Smooth muscle cell (in vitro differentiated cells): ENCODE results near the gene PPM1H. TPM values are rescaled to one million over a fixed set of nuclear protein-coding genes. Genes with fewer than 3 reads are reported as not detected.
A peak's percentile ranks its signal among the peaks of the same experiment; 100 is the strongest.

Experiments
- DNase-seq: peaks from one replicate; lab custom pipeline; 2025; ENCODE audit not compliant: unreplicated experiment; lab: John Stamatoyannopoulos, UW
- H2AFZ ChIP-seq: fragments of 200-600 bp; sonication (generic); 2 replicates; pipeline ENCODE4 v1.6.0; 2016; ENCODE audit warnings: antibody characterized with exemption, low read depth, mild to moderate bottlenecking
- H3F3A ChIP-seq: fragments of 200-600 bp; sonication (generic); 2 replicates; pipeline ENCODE4 v1.6.0; 2017; ENCODE audit warnings: antibody characterized with exemption, low read depth
- H3K27ac ChIP-seq: fragments of 200-600 bp; sonication (generic); 2 replicates; pipeline ENCODE4 v1.5.1; 2016; ENCODE audit warnings: low read depth, mild to moderate bottlenecking
- H3K27me3 ChIP-seq: fragments of 200-600 bp; sonication (generic); 2 replicates; pipeline ENCODE4 v1.6.1; 2016; ENCODE audit warnings: low read depth, mild to moderate bottlenecking
- H3K36me3 ChIP-seq: fragments of 200-600 bp; sonication (generic); 2 replicates; pipeline ENCODE4 v1.5.1; 2016; ENCODE audit warnings: low read depth
- H3K4me1 ChIP-seq: fragments of 200-600 bp; sonication (generic); 2 replicates; pipeline ENCODE4 v1.5.1; 2016; ENCODE audit warnings: low read depth
- H3K4me2 ChIP-seq: fragments of 200-600 bp; sonication (generic); 2 replicates; pipeline ENCODE4 v1.6.0; 2016; ENCODE audit warnings: mild to moderate bottlenecking
- H3K4me3 ChIP-seq: fragments of 200-600 bp; sonication (generic); 2 replicates; pipeline ENCODE4 v1.5.1; 2016; ENCODE audit warnings: mild to moderate bottlenecking
- H3K79me2 ChIP-seq: fragments of 200-600 bp; sonication (generic); 2 replicates; pipeline ENCODE4 v1.6.0; 2016; ENCODE audit warnings: low read depth, mild to moderate bottlenecking
- H3K9ac ChIP-seq: fragments of 200-600 bp; sonication (generic); 2 replicates; pipeline ENCODE4 v1.6.0; 2016; ENCODE audit warnings: low read depth
- H3K9me3 ChIP-seq: fragments of 200-600 bp; sonication (generic); replicated peaks from 2 replicates; pipeline ENCODE4 v1.5.1; 2016; ENCODE audit warnings: low read depth
- H4K20me1 ChIP-seq: fragments of 200-600 bp; sonication (generic); 2 replicates; pipeline ENCODE4 v1.6.0; 2016; ENCODE audit warnings: low read depth
- WGBS: methylation state at CpG from one replicate; pipeline ENCODE4 v1.1.7; 2016; ENCODE audit warnings: low lambda C conversion rate; 5-methylcytosine and 5-hydroxymethylcytosine counted together
- polyA plus RNA-seq: library from polyadenylated mRNA; unstranded; fragments of >200 nt; fragmentation: Nextera tagmentation; extraction: Ambion mirVana; gene quantifications from 2 replicates; pipeline ENCODE4 v1.2.1, GENCODE V29; 2016
- total RNA-seq: library from RNA; depleted of rRNA; stranded (reverse); fragments of >200 nt; gene quantifications from 2 replicates; pipeline ENCODE4 v1.2.3, GENCODE V29; 2014
- TF ChIP-seq, protein P1 (sequence below): fragments of 200-600 bp; sonication (generic); IDR thresholded peaks from 2 replicates; pipeline ENCODE4 v1.5.1; 2017; ENCODE audit warnings: borderline replicate concordance, mild to moderate bottlenecking, antibody characterized with exemption; ENCODE audit not compliant: insufficient read depth, poor library complexity, severe bottlenecking

Gene PPM1H
- total and polyA plus RNA-seq, 2 experiments from 2014 or later, result 0.56 to 3.6 TPM

DNA sequence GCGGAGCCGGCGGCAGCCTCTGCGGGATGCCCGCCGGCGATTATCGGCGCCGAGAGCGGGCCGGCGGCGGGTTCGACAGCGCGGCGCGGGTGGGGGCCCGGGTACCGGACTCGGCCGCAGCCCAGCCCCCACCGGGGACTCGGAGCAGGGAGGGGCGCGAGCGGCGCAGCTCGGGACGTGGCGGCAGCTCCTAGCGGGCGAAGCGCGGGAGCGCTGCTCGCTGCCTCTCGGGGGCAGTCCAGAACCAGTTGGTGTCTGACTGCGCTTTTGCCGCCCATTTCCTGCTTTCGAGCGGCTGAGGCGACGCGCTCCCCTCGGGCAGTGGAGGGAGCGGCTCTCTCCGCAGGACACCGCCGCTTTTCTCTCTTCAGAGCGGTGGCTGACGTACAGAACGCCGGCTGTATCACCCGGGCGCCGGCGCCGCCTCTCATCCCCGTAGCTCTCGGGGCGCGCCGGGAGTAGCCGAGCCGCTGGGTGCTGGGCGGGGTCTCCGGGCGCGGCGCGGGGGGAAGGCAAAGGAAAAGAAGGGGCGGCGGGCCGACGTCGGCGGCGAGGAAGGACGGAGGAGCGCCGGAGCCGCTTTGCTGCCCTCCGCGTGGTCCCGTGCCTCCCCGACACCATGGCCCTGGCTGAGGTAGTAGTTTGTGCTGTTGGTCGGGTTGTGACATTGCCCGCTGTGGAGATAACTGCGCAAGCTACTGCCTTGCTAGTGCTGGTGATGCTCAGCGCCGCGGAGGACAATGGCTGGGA is 331.7 kb downstream of the PPM1H start:
- Histone ChIP-seq H3F3A (peaks cover 7% of the 10 kb centered on the region), H4K20me1 (peaks cover 43% of the 10 kb centered on the region), H3K9me3 (no peaks in the 10 kb centered on the region), H3K79me2 (peaks cover 48% of the 10 kb centered on the region), H3K4me1 (peaks cover 28% of the 10 kb centered on the region), H3K4me2 (peak overlapping the region; percentile 98), H3K27ac (peak overlapping the region; percentile 100), H3K36me3 (no peaks in the 10 kb centered on the region), H3K27me3 (no peaks in the 10 kb centered on the region), H3K9ac (peak overlapping the region; percentile 99), H2AFZ (peak overlapping the region; percentile 96), H3K4me3 (peak overlapping the region; percentile 90)
- WGBS, result under 1% methylated on average over 79 of the region's 94 CpGs
- DNase-seq, result peak; percentile 88
- TF ChIP-seq, protein P1, sequence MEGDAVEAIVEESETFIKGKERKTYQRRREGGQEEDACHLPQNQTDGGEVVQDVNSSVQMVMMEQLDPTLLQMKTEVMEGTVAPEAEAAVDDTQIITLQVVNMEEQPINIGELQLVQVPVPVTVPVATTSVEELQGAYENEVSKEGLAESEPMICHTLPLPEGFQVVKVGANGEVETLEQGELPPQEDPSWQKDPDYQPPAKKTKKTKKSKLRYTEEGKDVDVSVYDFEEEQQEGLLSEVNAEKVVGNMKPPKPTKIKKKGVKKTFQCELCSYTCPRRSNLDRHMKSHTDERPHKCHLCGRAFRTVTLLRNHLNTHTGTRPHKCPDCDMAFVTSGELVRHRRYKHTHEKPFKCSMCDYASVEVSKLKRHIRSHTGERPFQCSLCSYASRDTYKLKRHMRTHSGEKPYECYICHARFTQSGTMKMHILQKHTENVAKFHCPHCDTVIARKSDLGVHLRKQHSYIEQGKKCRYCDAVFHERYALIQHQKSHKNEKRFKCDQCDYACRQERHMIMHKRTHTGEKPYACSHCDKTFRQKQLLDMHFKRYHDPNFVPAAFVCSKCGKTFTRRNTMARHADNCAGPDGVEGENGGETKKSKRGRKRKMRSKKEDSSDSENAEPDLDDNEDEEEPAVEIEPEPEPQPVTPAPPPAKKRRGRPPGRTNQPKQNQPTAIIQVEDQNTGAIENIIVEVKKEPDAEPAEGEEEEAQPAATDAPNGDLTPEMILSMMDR, result peak; percentile 27

DNA sequence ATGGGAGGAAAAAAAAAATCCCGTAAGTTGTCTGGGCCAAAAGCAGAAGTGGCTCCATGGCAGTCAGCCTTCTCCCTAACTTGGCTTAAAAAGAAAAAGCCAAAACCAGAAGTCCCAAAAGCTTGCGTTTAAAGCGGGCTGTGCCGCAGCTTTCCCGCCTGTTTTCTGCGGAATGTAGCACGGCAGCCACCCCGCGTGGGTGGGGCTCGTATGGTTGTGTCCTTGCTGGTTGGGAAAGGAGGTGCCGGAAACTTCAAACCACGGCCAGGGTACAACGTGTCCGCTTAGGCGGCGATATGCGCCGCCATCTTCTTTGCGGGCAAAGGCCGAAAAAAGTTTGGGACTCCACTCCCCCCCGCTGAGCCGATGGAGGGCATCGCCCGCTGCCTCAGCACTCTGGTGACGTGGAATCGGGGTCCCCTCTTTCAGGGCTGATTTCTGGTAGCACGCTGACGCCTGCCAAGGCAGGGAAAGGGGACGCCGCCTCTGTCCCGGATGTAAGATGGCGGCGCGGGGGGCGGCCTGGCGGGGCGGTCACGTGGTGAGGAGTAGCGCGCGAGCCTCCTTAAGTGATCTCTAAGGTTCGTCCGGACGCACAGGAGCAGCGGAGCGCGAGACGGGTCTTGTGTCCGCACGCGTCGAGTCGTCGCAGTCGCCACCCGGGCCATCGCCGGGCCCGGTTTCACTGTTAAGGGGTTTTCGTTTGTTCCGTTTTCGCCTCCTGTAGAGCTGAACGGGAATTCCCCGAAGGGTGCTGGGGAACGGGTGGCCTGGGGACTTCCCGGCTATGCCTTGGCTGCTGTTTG is 332.5 kb downstream of the PPM1H start:
- H3K9ac ChIP-seq, result peak overlapping the region; percentile 99
- H3K27me3 ChIP-seq, result no peaks in the 10 kb centered on the region
- H4K20me1 ChIP-seq, result peaks cover 36% of the 10 kb centered on the region
- WGBS, result 1% methylated on average over 66 of the region's 66 CpGs
- peak overlapping the region; percentile 90 for H3K4me3 ChIP-seq
- TF ChIP-seq, protein P1, result no peak
- no peaks in the 10 kb centered on the region for H3K9me3 ChIP-seq
- H2AFZ ChIP-seq, result peak overlapping the region; percentile 96
- peak; percentile 90 for DNase-seq
- H3K36me3 ChIP-seq, result no peaks in the 10 kb centered on the region
- H3F3A ChIP-seq, result peaks cover 7% of the 10 kb centered on the region
- peak overlapping the region; percentile 100 for H3K27ac ChIP-seq
- peak overlapping the region; percentile 98 for H3K4me2 ChIP-seq
- peaks cover 41% of the 10 kb centered on the region for H3K79me2 ChIP-seq
- peaks cover 28% of the 10 kb centered on the region for H3K4me1 ChIP-seq

DNA sequence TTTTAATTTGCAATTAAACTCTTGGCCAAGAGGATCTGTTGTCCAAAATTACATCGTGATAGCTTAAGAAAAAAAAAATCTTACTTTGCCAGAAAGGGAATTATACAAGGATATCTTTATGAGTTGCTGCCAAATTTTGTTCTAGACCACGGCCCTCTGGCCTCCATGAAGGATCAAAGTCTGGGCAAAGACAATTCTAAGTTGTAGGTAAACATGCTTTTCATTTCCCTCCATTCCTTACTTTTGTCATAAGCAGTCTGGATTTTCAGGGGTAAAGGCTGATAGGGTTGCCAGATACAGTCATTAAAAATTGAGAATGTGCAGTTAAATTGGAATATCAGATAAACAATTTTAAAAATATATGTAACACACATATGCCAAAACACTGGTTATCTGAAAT is 333.2 kb downstream of the PPM1H start:
- Histone ChIP-seq H3K4me3 (peak overlapping the region; percentile 90), H3K27me3 (no peaks in the 10 kb centered on the region), H3K9ac (peak overlapping the region; percentile 99), H3F3A (peaks cover 7% of the 10 kb centered on the region), H2AFZ (no peak overlapping the region), H3K27ac (peak overlapping the region; percentile 100), H3K36me3 (no peaks in the 10 kb centered on the region), H3K4me1 (peaks cover 28% of the 10 kb centered on the region), H3K9me3 (no peaks in the 10 kb centered on the region), H3K79me2 (peaks cover 36% of the 10 kb centered on the region), H4K20me1 (peaks cover 32% of the 10 kb centered on the region), H3K4me2 (peak overlapping the region; percentile 98)
- WGBS, result 64% methylated on average over 2 of the region's 2 CpGs
- TF ChIP-seq, protein P1, result no peak
- DNase-seq, result no peak
